NCI-H1105 treated with DMSO at 0.1 percent for 48 hours (cell line): ENCODE results near the gene PSMA6.
"Not testable (repeated sequence)": the region's sequence is repeated elsewhere in the genome, so short reads cannot be mapped to it uniquely, and the experiment has no call there.

Experiments
- DNase-seq: peaks from one replicate; lab custom pipeline; 2025; lab: John Stamatoyannopoulos, UW

Gene PSMA6

GRCh38 chr14:35326375-35326774 lies 34.2 kb downstream of the PSMA6 start:
- no peak for DNase-seq

- DNase-seq: no peak
Measured at GRCh38 chr14:35331605-35332516, 39.7 kb downstream of the PSMA6 start.

- DNase-seq: no peak
Measured at GRCh38 chr14:35332517-35333263, 40.5 kb downstream of the PSMA6 start.

- no peak for DNase-seq
Measured at GRCh38 chr14:35333264-35333730, 41.1 kb downstream of the PSMA6 start.

GRCh38 chr14:35333797-35334743 lies 41.9 kb downstream of the PSMA6 start:
- no peak for DNase-seq

- DNase-seq: no peak
Measured at GRCh38 chr14:35335388-35336092, 43.4 kb downstream of the PSMA6 start.

- not testable (repeated sequence) for DNase-seq
Measured at GRCh38 chr14:35336171-35336493, 44.0 kb downstream of the PSMA6 start.

GRCh38 chr14:35336494-35337268 lies 44.5 kb downstream of the PSMA6 start:
- DNase-seq: no peak

- no peak for DNase-seq
Measured at GRCh38 chr14:35337269-35338255, 45.4 kb downstream of the PSMA6 start.

- no peak for DNase-seq
Measured at GRCh38 chr14:35338731-35339405, 46.7 kb downstream of the PSMA6 start.

GRCh38 chr14:35339761-35340406 lies 47.7 kb downstream of the PSMA6 start:
- no peak for DNase-seq

- no peak for DNase-seq
Measured at GRCh38 chr14:35340616-35341453, 48.7 kb downstream of the PSMA6 start.

GRCh38 chr14:35341454-35341750 lies 49.2 kb downstream of the PSMA6 start:
- no peak for DNase-seq

GRCh38 chr14:35341751-35342488 lies 49.7 kb downstream of the PSMA6 start:
- DNase-seq: peak; percentile 63

GRCh38 chr14:35342489-35343010 lies 50.4 kb downstream of the PSMA6 start:
- DNase-seq: no peak

GRCh38 chr14:35343702-35344101 lies 51.5 kb downstream of the PSMA6 start:
- DNase-seq: no peak
